Erythroblast (primary cell): Measurements from ENCODE around the gene IL23R.

ENCODE experiments used
- DNase-seq, 2 experiments: peaks; one replicate each; lab custom pipeline; 2025; lab: John Stamatoyannopoulos, UW
- GATA1 ChIP-seq: IDR thresholded peaks from 2 replicates; pipeline ENCODE4 v1.6.1; 2011; ENCODE audit warnings: low read depth, mild to moderate bottlenecking, control low read depth, low read length, moderate library complexity
- POLR2A ChIP-seq: IDR thresholded peaks from 2 replicates; pipeline ENCODE4 v1.6.1; 2011; ENCODE audit warnings: mild to moderate bottlenecking, low read length

The IL23R gene

DNA sequence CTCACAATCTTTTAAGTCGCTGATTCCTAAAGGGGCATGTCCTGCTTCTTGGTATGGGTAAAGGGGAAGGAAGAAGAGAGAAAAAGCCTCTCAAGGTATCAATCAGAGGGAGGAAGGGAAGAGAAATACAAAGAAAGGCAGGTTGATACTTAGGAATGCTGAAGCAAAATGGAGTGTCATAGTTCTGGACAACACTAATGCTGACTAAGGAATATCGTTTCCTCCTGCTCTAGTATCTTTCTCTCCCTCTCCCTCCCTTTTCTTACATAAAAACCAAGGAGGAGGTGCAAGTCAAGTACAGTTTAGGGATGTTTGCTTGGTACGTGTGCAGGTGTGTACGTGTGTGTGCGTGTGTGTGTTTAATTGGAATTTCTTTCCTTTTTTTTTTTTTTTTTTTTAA, 96.5 kb downstream of the IL23R start:
- no peak for DNase-seq
- TF ChIP-seq POLR2A (no peak), GATA1 (no peak)

DNA sequence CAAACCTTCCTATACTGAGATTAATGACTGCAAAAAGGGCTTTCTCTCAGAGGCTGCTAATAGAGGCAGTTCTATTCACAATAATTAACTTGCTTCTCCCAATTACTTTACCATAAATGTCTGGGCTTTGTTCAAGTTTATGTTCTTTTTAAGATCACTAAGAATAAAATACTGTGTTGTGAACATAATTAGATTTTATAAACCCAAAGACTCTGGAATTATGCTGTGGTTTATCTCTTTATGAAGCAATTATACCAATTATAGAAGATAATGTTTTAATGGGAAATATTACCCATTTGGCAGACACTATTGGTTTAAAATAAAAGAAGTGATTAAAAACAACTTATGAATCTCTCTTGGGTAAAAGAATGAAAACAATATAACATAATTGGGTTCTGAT, 97.9 kb downstream of the IL23R start:
- TF ChIP-seq POLR2A, result no peak
- no peak for TF ChIP-seq GATA1
- DNase-seq, result no peak

DNA sequence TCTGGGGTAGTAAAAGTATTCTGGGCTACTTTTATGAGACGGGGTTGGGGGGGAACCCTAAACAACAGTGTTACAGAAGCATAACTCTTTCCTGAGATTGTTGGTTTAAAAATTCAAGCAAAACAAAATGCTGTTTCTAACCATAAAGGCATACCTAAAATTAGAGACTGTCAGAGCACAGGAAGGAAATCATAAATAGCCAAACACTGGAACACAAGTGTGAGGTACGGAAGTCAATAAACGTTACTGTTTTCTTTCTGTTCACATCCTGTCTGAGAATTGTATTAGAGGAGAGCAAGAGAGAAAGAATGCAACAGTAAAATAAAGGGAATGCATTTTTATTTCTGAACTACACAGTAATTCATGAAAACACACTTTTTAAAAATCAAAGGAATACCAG, 98.6 kb downstream of the IL23R start:
- DNase-seq, result no peak
- TF ChIP-seq GATA1 (no peak), POLR2A (no peak)

DNA sequence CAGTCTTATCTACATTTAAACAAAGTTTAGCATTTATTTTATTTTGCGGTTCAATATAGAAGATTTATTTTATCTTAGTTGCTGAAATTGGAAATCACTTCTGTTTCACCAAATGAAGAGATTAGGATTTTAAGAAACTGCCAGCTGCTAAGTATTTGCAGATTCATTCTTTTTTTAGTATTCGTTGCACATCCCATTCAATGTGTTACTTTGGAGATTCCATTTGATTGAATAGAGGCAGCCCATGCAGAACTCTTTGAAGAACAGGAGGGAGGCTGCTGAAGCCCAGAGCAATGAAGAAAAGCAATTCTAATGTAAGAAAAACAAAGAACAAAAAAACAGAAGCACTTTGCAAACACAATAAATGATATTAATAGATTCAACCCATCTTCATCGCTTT, 102.8 kb downstream of the IL23R start:
- DNase-seq, result no peak
- TF ChIP-seq GATA1 (no peak), POLR2A (no peak)

DNA sequence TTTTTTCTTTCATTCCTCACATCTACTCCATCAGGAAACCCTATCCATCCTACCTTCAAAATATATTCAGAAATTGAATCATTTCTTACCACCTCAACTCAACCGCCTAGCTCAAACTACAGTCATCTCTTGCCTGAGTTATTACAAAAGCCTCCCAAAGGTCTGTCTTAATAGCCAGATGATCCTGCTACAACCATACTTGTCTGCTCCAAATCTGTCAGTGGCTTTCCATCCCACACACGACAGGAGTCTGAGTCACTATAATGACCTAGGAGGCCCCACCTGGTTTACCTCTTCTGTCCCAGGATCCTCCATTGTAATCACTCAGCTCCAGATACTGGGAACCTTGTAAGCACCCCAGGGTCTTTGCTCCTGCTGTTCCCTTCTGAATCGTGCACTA, 104.3 kb downstream of the IL23R start:
- no peak for TF ChIP-seq GATA1
- TF ChIP-seq POLR2A, result no peak
- DNase-seq, result no peak

DNA sequence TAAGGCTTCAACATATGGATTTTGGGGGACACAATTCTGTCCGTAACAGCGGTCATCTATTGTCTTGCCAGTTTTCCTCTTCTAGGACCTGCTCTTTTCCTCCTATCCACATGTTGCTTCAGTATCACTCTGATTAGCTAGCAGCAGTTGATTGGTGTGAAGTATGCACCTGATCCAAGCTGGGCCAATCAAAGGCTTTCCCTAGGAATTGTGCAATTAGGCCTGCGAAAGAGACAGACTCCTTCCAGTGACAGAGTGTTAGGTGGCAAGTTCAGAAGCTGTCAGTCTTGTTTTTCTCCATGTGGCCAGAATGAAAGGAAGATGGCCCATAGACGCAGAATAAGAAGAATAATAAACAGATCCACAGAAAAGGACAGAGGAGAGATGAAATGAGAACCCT, 107.3 kb downstream of the IL23R start:
- TF ChIP-seq GATA1 (no peak), POLR2A (no peak)
- DNase-seq, result no peak

DNA sequence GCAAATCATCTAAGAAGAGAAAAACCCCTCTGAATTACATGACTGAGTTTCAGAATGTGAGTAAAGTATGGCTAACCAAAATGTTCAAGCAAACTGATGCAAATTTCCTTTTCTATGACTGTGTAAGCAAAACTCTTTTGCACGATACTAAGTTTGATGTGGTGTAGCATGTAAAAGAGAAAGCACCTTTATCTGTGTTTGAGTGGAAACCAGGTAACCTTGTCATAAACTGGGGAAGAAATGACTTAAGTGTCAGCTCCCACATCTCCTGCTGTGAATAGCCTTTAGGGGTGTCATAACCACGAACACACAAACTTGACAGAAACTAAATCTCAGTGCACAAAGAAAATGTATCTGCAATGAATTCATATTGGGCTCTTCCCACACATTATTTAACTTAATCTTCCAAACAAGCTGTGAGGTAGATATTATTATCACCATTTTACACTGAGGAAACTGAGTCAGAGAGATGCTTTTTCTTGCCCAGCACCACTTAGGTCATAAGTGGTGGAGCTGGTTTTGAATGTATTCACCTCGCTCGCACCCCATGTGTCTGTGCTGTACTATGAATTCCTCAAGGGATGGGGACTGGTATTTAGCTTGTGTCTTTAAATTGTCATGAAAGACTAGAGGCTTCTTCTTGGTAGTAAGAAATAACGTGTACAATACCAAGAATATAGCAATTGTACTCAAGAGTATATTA, 108.5 kb downstream of the IL23R start:
- DNase-seq, result no peak
- TF ChIP-seq GATA1 (no peak), POLR2A (no peak)

DNA sequence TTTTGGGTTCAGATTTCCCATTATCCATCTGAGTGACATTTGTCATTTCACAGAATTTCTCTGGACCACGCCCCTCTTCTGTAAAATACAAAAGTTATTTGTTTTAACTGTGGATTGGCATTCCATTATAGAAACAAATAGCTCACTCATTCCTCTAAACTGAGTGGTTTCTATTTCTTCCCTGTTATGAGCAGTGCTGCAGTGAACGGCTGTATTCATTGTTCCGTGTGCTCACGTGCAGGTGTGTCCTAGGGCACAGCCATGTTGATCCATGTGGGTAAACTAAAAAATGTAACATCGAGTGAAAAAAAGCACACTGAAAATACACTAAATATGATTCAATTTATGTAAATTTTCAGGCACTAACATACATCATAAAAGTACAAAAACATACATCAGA, 114.4 kb downstream of the IL23R start:
- TF ChIP-seq POLR2A, result no peak
- no peak for TF ChIP-seq GATA1
- no peak for DNase-seq

DNA sequence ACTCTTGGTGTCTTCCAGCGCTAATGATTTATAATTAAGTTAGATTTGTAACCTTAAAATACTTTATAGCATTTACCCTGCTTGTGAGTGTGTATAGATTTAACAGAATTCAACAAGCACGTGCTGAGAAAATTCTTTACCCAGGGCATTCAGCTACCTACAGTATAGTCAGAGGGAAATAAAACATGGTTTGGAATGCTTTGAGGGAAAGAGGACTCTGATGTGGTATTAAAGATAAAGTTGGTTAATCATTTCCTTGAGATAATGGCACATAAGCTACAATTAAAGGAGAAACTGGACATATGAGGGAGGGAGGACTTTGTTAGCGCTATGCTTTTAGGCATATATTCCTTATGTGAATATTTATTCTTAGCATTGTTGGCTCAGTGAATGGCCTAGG, 115.0 kb downstream of the IL23R start:
- TF ChIP-seq GATA1 (no peak), POLR2A (no peak)

DNA sequence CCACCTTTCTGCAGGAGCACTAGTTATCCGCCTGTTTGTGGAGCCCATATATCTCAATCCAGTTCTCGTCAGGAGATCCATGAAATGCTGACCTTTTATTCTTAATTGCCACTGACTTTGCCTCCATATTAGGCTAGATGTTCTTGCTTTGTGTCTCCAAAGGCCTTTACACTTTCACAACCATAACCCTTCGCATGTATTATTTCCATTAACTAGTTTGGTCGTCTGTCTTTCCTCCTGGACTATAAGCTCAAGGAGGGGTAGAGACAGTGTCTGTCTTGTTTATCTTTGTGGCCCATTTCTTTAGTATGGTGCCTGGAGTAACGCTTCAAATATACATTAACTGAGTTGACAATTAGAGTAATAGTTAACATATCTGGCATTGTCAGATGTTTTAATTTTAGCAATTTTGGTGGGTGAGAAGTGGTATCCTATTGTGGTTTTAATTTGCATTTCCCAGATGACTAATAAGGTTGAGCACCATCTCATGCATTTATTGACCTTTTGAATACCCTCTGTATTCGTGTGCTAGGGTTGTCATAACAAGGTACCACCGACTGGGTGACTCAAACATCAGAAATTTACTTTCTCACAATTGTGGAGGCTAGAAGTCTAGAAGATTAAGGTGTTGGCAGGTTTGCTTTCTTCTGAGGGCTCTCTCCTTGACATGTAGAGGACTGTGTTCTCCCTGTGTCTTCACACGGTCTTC, 119.7 kb downstream of the IL23R start:
- DNase-seq, result no peak
- TF ChIP-seq POLR2A (no peak), GATA1 (no peak)

More for the DNA sequence above, 115.0 kb downstream of the IL23R start:
- DNase-seq, result no peak

DNA sequence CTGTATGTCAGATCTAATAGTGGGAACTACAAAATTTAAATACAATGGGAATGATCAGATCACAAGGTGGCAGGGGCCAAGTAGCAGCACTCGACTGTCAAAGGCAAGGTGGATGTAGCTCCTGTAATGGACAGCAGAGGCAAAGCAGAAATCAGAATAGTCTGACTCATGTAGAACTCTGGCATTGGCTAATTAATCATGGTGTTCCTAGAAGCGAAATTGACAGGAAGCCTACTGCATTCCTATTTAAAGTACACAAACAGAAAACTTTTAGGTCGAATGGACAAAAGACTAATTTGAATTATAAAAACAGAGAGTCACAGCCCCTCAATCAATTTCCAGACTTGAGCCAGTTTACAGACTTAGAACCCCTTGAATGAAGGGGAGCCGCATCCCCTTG, 124.0 kb downstream of the IL23R start:
- DNase-seq, result no peak

DNA sequence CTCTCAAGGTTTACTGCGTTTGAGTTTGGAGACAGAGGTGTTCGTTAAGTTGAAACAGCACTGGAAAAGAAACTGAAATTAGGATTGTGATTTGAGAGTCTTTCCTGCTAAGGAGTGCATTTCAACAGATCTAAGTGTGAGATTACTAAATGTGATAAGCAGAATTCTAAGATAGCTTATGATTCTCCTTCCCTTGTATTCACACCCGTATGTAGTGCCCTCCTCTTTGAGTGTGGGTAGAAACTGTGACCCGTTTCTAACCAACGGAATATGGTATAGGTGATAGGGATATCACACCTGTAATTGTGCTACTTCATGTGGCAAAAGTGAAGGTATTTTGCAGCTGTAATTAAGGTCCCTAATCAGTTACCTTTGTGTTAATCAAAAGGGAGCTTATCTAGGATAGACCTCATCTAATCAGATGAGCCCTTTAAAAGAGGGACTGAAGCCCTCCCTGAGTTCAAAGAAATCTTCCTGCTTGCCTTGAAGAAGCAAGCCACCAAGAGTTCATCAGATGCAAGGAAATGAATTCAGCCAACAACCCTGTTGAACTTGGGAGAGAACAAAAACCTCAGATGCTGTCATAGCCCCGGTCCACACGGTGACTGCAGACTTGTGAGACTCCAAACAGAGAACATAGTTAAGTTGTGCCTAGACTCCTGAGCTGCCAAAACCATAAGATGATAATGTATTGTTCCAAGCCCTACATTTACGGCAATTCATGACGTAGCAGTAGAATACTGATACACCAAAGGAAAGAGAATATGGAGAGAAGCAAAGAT, 128.8 kb downstream of the IL23R start:
- no peak for TF ChIP-seq GATA1
- TF ChIP-seq POLR2A, result no peak
- no peak for DNase-seq

More for the DNA sequence above, 124.0 kb downstream of the IL23R start:
- no peak for TF ChIP-seq POLR2A
- no peak for TF ChIP-seq GATA1

DNA sequence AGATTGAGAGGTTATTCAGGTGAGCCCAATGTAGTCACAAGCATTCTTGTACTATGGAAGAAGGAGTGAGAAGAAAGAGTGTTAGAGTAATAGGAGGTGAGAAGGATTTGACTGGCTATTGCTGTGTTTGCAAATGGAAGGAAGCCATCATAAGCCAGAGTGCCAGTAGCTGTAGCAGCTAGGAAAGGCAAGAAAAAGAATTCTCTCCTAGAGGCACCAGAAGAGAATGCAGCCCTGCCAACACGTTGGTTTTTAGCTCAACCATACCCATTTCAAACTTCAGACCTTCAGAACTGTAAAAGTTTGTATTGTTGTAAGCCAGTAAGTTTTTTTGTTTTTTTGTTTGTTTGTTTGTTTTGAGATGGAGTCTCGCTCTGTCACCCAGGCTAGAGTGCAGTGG, 132.5 kb downstream of the IL23R start:
- TF ChIP-seq GATA1, result no peak
- TF ChIP-seq POLR2A, result no peak
- no peak for DNase-seq

DNA sequence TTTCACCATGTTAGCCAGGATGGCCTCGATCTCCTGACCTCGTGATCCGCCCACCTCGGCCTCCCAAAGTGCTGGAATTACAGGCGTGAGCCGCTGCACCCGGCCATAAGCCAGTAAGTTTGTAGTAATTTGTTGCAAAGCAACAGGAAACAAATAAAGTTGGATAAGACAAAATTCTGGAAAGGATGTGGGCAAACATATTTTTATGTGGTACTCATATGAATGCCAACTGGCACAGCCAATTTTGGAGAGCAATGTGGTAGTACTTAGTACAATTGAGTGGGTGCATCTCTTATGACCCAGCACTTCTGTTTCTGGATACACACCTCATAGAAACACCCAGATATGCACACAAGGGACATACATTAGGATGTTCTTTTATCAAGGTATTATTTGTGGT, 133.0 kb downstream of the IL23R start:
- TF ChIP-seq GATA1 (no peak), POLR2A (no peak)
- no peak for DNase-seq
